Fibroblast of lung (primary cell): ENCODE data around the gene TTC13. TPM values are rescaled to one million over a fixed set of nuclear protein-coding genes. Genes with fewer than 3 reads are reported as not detected.

Experiments used
- DNase-seq, 2 donors: peaks; one replicate each; pipeline versions ENCODE4 v3.0.0 to v3.0.0-alpha.2; 2010; ENCODE audit warnings: low read depth in 2 of 2
- H2AFZ ChIP-seq: 2 replicates; pipeline ENCODE4 v1.5.1; 2012; ENCODE audit warnings: low read length, control low read depth, inconsistent platforms
- H3K27ac ChIP-seq: 2 replicates; pipeline ENCODE4 v1.5.1; 2011; ENCODE audit warnings: low read length, control low read depth; ENCODE audit not compliant: insufficient read depth
- H3K27me3 ChIP-seq: 2 replicates; pipeline ENCODE4 v1.5.1; 2011; ENCODE audit warnings: mild to moderate bottlenecking, low read length; ENCODE audit not compliant: control insufficient read depth, insufficient read depth
- H3K36me3 ChIP-seq: 2 replicates; pipeline ENCODE4 v1.5.1; 2011; ENCODE audit warnings: low read length; ENCODE audit not compliant: control insufficient read depth, insufficient read depth
- H3K4me1 ChIP-seq: 2 replicates; pipeline ENCODE4 v1.5.1; 2011; ENCODE audit warnings: low read length; ENCODE audit not compliant: control insufficient read depth, insufficient read depth; ENCODE audit errors: extremely low read depth
- H3K4me2 ChIP-seq: 2 replicates; pipeline ENCODE4 v1.5.1; 2011; ENCODE audit warnings: low read length, control low read depth; ENCODE audit not compliant: insufficient read depth; ENCODE audit errors: extremely low read depth
- H3K4me3 ChIP-seq, 4 experiments: fragments of 200-600 bp in 1 of 4; sonication (generic) in 1 of 4; replicated peaks in 1 of 4; 2 replicates each; pipeline ENCODE4 v1.5.1; 2011 to 2016; ENCODE audit warnings: low read length in 4 of 4, low read depth in 3 of 4, mild to moderate bottlenecking in 3 of 4, control low read depth in 2 of 4, inconsistent platforms in 1 of 4, mixed read lengths in 1 of 4; ENCODE audit not compliant: insufficient read depth in 1 of 4; ENCODE audit errors: control extremely low read depth in 1 of 4
- H3K79me2 ChIP-seq: 2 replicates; pipeline ENCODE4 v1.5.1; 2012; ENCODE audit warnings: mild to moderate bottlenecking, low read length, inconsistent platforms; ENCODE audit not compliant: control insufficient read depth, insufficient read depth
- H3K9ac ChIP-seq: 2 replicates; pipeline ENCODE4 v1.5.1; 2011; ENCODE audit warnings: mild to moderate bottlenecking, low read length, control low read depth; ENCODE audit not compliant: insufficient read depth
- H3K9me3 ChIP-seq: 2 replicates; pipeline ENCODE4 v1.5.1; 2012; ENCODE audit warnings: low read depth, low read length; ENCODE audit not compliant: control insufficient read depth, insufficient read depth
- H4K20me1 ChIP-seq: 2 replicates; pipeline ENCODE4 v1.5.1; 2011; ENCODE audit warnings: low read length; ENCODE audit not compliant: control insufficient read depth, insufficient read depth; ENCODE audit errors: extremely low read depth
- EZH2 ChIP-seq: IDR thresholded peaks from 2 replicates; pipeline ENCODE4 v1.5.1; 2012; ENCODE audit warnings: low read length, control low read depth, mild to moderate bottlenecking; ENCODE audit errors: missing control alignments
- polyA plus RNA-seq, 2 donors: library from polyadenylated mRNA; depleted of rRNA in 1 of 2; stranded (reverse) in 1 of 2; unstranded in 1 of 2; fragments of >200 nt; gene quantifications; 2 replicates each; pipeline ENCODE4 v1.2.1, GENCODE V29; 2011 to 2012; ENCODE audit warnings: missing spikeins in 1 of 2
- total RNA-seq: library from RNA; depleted of rRNA; stranded (reverse); fragments of >200 nt; gene quantifications from 2 replicates; pipeline ENCODE4 v1.2.1, GENCODE V29; 2014
- TF ChIP-seq, protein P1 (sequence below), 2 donors: IDR thresholded peaks in 1 of 2; conservative IDR thresholded peaks in 1 of 2; 1 replicate in 1 of 2; 2 replicates in 1 of 2; pipeline ENCODE4 v1.5.1; 2011 to 2012; ENCODE audit warnings: low read length in 2 of 2, control low read depth in 1 of 2, inconsistent platforms in 1 of 2, low read depth in 1 of 2, mild to moderate bottlenecking in 1 of 2

TTC13 gene
- total and polyA plus RNA-seq, 2 donors (not counting 1 experiment from before 2014, with no cell fraction given), result 8.0 to 16.2 TPM

DNA sequence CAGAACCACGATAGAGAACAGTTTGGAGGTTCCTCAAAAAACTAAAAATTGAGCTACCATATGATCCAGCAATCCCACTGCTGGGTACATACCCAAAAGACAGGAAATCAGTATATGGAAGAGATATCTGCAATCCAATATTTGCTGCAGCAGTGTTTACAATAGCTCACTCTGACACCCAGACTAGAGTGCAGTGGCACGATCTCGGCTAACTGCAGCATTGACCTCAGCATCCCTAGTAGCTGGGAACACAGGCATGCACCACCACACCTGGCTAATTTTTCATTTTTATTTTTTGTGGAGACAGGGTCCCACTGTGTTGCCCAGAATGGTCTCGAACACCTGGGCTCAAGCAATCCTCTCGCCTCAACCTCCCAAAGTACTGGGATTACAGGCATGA lies 13.1 kb downstream of the TTC13 start:
- no peaks in the 10 kb centered on the region for H3K9me3 ChIP-seq

DNA sequence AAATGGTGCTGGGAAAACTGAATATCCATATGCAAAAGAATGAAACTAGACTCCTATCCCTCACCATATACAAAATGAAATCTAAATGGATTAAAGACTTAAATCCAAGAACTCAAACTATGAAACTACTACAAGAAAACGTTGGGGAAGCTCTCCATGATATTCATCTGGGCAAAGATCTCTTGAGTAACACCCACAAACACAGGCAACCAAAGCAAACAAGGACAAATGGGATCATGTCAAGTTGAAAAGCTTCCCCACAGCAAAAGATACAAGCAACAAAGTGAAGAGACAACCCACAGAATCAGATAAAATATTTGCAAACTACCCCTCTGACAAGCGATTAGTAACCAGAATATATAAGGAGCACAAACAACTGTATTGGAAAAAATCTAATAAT lies 13.8 kb downstream of the TTC13 start:
- no peaks in the 10 kb centered on the region for H3K36me3 ChIP-seq
- no peak overlapping the region for H3K4me3 ChIP-seq
- no peaks in the 10 kb centered on the region for H3K4me1 ChIP-seq
- no peak for DNase-seq
- no peak overlapping the region for H3K27ac ChIP-seq
- TF ChIP-seq, protein P1, sequence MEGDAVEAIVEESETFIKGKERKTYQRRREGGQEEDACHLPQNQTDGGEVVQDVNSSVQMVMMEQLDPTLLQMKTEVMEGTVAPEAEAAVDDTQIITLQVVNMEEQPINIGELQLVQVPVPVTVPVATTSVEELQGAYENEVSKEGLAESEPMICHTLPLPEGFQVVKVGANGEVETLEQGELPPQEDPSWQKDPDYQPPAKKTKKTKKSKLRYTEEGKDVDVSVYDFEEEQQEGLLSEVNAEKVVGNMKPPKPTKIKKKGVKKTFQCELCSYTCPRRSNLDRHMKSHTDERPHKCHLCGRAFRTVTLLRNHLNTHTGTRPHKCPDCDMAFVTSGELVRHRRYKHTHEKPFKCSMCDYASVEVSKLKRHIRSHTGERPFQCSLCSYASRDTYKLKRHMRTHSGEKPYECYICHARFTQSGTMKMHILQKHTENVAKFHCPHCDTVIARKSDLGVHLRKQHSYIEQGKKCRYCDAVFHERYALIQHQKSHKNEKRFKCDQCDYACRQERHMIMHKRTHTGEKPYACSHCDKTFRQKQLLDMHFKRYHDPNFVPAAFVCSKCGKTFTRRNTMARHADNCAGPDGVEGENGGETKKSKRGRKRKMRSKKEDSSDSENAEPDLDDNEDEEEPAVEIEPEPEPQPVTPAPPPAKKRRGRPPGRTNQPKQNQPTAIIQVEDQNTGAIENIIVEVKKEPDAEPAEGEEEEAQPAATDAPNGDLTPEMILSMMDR (conservative IDR thresholded peaks at IDR 0.05 in 1 of 2, IDR thresholded peaks at IDR 0.05 in 1 of 2; ENCODE audit: low read depth in 1 of 2, low read length in 2 of 2), result no peak
- TF ChIP-seq EZH2, result no peak
- no peak overlapping the region for H3K4me2 ChIP-seq
- no peaks in the 10 kb centered on the region for H3K9me3 ChIP-seq
- no peaks in the 10 kb centered on the region for H3K27me3 ChIP-seq
- H3K79me2 ChIP-seq, result no peaks in the 10 kb centered on the region
- H3K9ac ChIP-seq, result no peak overlapping the region
- no peaks in the 10 kb centered on the region for H4K20me1 ChIP-seq
- no peak overlapping the region for H2AFZ ChIP-seq

More for the DNA sequence above, 13.1 kb downstream of the TTC13 start:
- no peak for DNase-seq
- Histone ChIP-seq H2AFZ (no peak overlapping the region), H3K27ac (no peak overlapping the region), H3K36me3 (no peaks in the 10 kb centered on the region), H3K4me1 (no peaks in the 10 kb centered on the region), H3K27me3 (no peaks in the 10 kb centered on the region), H3K4me3 (no peak overlapping the region), H3K79me2 (no peaks in the 10 kb centered on the region), H3K4me2 (no peak overlapping the region), H4K20me1 (no peaks in the 10 kb centered on the region), H3K9ac (no peak overlapping the region)
- TF ChIP-seq, protein P1 (conservative IDR thresholded peaks at IDR 0.05 in 1 of 2, IDR thresholded peaks at IDR 0.05 in 1 of 2; ENCODE audit: low read depth in 1 of 2, low read length in 2 of 2), result no peak
- TF ChIP-seq EZH2, result no peak

DNA sequence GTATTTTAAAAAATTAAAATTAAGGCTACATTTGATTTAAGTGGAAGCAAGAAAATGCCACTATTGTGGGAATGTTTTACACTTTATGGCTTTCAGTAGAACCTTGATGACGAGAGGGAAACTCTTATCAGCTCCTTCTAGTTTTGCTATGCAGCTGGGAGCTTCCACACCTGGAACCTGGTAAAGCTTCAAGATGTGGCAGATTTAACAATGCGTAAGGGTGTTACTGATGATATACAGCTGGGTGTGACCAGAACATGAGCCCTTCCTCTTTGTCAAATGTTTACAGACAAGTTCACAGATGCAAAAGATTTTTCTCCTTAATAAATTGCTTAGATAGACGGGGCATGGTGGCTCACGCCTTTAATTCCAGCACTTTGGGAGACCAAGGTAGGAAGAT lies 20.3 kb downstream of the TTC13 start:
- H3K27ac ChIP-seq, result no peak overlapping the region
- no peak overlapping the region for H3K9ac ChIP-seq
- H3K4me1 ChIP-seq, result no peaks in the 10 kb centered on the region
- H3K4me3 ChIP-seq, result no peak overlapping the region
- no peak overlapping the region for H3K4me2 ChIP-seq
- no peak overlapping the region for H2AFZ ChIP-seq
- H4K20me1 ChIP-seq, result no peaks in the 10 kb centered on the region
- no peak for DNase-seq
- no peaks in the 10 kb centered on the region for H3K79me2 ChIP-seq
- no peaks in the 10 kb centered on the region for H3K9me3 ChIP-seq
- TF ChIP-seq EZH2, result no peak
- TF ChIP-seq, protein P1 (conservative IDR thresholded peaks at IDR 0.05 in 1 of 2, IDR thresholded peaks at IDR 0.05 in 1 of 2; ENCODE audit: low read depth in 1 of 2, low read length in 2 of 2), result no peak
- H3K36me3 ChIP-seq, result no peaks in the 10 kb centered on the region
- no peaks in the 10 kb centered on the region for H3K27me3 ChIP-seq
